GM21717 (cell line): ENCODE results near the gene IDNK.

Experiments
- ATAC-seq: cut with Tn5 transposase; IDR thresholded peaks from one replicate; pipeline ENCODE4 v1.9.1; 2021; ENCODE audit warnings: mild to moderate bottlenecking, moderate library complexity; ENCODE audit not compliant: unreplicated experiment

IDNK gene

GRCh38 chr9:83681490-83681889, 58.5 kb downstream of the IDNK start:
- ATAC-seq, result no peak

- ATAC-seq, result no peak
Measured at GRCh38 chr9:83688921-83689320, 66.0 kb downstream of the IDNK start.

- no peak for ATAC-seq
Measured at GRCh38 chr9:83691492-83691891, 68.5 kb downstream of the IDNK start.
